HG02943 (cell line): ENCODE data around the gene CTRB1.

Source experiments
- ATAC-seq: cut with Tn5 transposase; IDR thresholded peaks from one replicate; pipeline ENCODE4 v1.9.1; 2021; ENCODE audit warnings: mild to moderate bottlenecking, low read depth, moderate library complexity; ENCODE audit not compliant: unreplicated experiment

CTRB1 gene

DNA sequence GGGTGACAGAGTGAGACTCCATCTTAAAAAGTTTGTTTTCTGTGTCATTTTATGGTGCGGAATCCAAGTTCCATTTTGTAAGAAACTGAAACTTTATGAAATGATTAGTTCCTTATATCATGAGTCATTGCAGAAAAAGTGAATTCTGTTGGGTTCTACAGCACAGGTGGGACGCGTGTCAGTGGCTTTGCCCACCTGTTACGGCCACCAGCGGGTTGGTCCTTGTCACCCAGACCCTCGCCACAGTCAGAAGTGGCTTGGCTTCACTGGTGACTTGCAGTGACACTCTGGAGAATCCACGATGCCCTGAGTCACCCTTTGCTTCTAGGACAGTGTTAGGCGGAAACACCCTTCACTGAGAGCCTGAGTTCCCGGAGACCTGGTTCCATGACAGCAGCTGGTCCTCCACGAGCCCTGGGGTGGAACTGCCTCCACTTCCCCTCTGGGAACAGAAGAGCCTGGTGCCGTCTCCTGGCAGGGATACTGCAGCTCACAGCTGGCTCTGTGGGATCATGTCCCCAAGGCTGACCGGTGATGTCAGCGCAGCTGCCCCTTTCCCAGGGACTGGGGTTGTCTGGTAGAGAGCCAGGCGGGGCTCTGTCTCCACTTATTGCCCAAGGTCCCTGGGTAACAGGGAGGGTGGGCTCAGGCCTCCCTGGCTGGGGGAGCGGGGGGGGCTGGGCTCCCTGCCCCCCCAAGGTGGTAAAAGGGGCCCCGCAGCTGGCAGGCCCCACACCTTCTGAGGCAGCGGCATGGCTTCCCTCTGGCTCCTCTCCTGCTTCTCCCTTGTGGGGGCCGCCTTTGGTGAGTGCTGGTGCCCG is at the start of gene CTRB1:
Gene CTRB1, plus strand, starts transcription at position 733 of the 821 bp plus-strand sequence. Its CDS starts 20 bp downstream, at position 753.
- no peak for ATAC-seq

- ATAC-seq, result no peak
Measured at GRCh38 chr16:75169899-75170405, 48.8 kb upstream of the CTRB1 start.

DNA sequence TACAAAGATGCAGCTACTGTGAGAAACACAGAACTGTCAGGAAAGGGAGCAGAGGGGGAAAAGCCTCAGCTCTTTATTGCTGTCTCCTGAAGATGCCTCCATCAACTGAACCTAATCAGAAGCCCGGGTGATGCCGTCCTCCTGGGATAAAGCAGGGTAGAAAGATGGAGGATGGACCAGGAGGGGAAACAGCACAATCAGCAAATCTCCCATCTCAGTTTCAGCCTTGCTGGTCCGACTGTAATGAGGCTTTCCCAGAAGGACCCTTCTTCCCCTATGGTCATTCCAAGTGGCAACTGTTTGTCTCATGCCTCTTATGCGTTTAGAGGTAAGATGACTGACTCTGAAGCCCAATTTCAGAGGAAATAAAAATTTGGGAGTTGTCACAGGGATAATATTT is 46.2 kb upstream of the CTRB1 start:
- ATAC-seq, result no peak

DNA sequence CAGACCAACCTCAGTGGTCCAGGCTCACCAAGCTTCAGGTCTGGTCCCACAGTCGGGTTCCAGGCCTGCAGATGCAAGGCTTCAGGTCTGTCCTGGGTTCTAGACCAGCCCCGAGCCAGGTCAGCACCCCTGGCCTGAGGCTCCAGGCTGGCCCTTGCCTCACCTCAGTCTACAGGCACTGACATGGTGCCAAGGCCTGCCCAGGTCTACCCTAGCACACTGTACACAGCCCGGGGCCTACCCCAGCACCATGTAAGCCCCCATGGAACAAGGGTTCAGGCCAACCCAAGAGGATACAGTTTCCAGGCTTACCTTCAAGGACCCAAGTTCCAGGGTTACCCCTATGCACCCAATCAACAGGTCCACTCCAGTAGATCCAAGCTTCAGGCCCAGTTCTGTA is 43.7 kb upstream of the CTRB1 start:
- no peak for ATAC-seq

GRCh38 chr16:75176926-75177325 is 41.9 kb upstream of the CTRB1 start:
- ATAC-seq, result no peak

DNA sequence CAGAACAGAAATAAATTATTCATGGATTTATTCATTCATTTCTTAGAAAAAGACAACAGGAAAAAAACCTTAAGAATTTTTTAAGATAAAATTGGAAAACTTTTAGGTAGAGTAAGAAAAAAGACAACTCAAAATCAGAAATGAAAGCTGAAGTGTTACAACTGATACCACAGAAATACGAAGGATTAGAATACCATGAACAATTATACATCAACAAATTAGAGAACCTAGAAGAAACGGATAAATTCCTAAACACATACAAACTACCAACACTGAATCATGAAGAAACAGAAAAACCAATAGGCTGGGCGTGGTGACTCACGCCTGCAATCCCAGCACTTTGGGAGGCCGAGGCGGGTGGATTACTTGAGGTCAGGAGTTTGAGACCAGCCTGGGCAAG is 39.6 kb upstream of the CTRB1 start:
- ATAC-seq, result no peak

- no peak for ATAC-seq
Measured at GRCh38 chr16:75181630-75182029, 37.2 kb upstream of the CTRB1 start.

GRCh38 chr16:75188832-75189477 is 29.8 kb upstream of the CTRB1 start:
- no peak for ATAC-seq

- no peak for ATAC-seq
Measured at GRCh38 chr16:75189638-75190245, 29.0 kb upstream of the CTRB1 start.

GRCh38 chr16:75192606-75193264 is 26.1 kb upstream of the CTRB1 start:
- no peak for ATAC-seq

DNA sequence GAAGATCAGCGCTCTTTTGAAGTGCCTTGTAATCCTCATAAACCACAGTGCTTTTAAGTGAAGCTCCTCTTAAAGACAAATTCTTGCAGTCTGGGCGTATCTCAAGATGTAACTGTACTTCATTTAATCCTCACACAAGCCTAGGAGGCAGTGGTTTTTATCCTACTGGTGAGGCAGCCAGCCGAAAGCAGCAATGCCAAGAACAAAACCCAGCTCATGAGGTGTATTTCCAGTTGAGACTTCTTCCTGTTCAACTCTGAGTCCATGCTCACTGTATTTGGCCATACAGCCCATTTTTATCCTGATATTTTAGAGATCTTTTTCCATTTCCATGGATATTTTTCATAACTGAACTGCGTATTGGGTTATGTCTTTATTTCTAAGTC is 25.5 kb upstream of the CTRB1 start:
- no peak for ATAC-seq

DNA sequence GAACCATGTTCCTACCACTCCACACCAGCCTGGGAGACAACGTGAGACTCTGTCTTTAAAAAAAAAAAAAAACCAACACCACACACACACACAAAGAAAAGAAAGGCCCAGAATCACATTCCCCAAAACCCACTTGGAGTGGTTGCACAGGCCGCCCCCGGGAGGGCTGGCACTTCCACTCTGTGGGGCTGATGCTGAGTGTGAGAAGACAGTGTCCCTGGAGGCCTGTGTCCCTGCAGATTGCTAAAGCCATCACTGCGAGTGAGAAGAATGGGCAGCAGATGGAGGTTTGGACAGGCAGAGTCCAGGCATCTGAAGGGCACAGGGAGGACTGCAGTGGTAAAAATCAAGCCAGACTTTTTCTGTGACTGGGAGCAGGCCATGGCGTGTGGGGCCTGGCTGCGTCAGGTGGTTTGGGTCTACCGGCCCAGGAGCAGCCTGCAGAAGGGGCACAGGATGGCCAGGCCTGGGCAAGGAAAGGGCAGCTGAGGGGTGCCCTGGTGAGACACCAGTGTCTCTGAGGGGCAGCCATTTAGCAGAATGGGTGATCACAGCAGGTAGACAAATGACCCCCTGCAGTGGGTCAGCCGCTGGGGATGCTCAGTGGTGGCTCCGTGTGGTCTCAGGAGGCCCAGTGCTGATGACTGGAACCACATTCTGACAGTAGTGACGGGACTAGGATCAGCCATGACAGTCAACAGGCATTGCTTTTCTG is 24.9 kb upstream of the CTRB1 start:
- ATAC-seq, result no peak

GRCh38 chr16:75195811-75196790 is 22.7 kb upstream of the CTRB1 start:
- ATAC-seq, result no peak

DNA sequence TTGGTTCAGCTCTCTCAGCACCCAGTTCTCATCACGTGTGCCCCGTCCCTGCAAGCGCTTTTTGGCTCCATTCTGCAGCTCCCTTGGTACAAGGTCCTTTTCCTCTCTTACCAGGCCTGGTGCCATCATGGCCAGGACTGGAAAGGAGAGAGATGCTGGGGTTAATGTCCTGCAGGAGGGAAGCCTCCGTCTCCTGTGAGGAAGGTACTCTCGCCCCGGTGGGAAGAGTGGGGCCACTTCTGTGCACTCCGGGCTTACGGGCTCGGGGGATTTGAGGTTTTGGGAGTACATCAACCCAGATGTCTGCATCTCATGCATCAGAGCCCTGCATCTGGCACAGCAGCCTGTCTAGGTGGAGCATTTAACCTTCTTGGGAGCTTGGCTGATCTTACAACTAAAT is 22.0 kb upstream of the CTRB1 start:
- ATAC-seq, result no peak

- ATAC-seq, result no peak
Measured at GRCh38 chr16:75197522-75198134, 21.2 kb upstream of the CTRB1 start.

DNA sequence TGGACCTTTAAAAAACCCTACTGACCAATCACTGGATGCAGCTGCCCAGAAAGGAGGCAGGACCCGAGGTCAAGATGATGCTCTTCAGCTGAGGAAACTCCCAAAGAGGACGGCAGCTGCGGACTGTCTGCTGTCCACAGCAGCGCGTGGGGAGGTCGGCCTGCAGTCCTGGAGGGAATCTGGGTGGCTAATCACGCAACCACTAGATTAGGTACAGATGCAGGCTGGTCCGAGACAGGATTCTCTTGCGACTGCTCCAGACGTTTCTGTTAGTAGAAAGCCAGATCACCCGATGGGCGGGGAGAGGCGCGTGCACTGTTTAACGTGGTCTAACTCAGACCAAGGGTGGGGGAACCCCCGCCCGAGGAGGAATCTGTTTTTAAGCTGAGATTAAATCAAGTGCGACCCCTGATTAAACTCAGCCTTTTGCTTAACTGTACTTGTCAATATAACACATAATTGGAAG is 20.6 kb upstream of the CTRB1 start:
- ATAC-seq, result no peak

- ATAC-seq, result no peak
Measured at GRCh38 chr16:75202069-75202590, 16.7 kb upstream of the CTRB1 start.

- no peak for ATAC-seq
Measured at GRCh38 chr16:75203096-75203495, 15.7 kb upstream of the CTRB1 start.
